NT2/D1 (cell line): ENCODE measurements around the gene GTF2A2.

ENCODE experiments used
- DNase-seq: peaks from one replicate; pipeline ENCODE4 v3.0.0-alpha.2; 2011; ENCODE audit warnings: low read depth, low spot score
- H3K27me3 ChIP-seq: 2 replicates; pipeline ENCODE4 v1.6.0; 2011; ENCODE audit warnings: mild to moderate bottlenecking; ENCODE audit not compliant: insufficient read length, insufficient read depth
- H3K36me3 ChIP-seq: 2 replicates; pipeline ENCODE4 v1.6.1; 2011; ENCODE audit warnings: mild to moderate bottlenecking, low read length, mixed read lengths; ENCODE audit not compliant: insufficient read depth, insufficient read length
- H3K4me1 ChIP-seq: 2 replicates; pipeline ENCODE4 v1.5.1; 2011; ENCODE audit not compliant: insufficient read depth, insufficient read length
- H3K4me3 ChIP-seq: 2 replicates; pipeline ENCODE4 v1.5.1; 2011; ENCODE audit warnings: low read depth; ENCODE audit not compliant: insufficient read length
- H3K9ac ChIP-seq: 2 replicates; pipeline ENCODE4 v1.6.0; 2011; ENCODE audit warnings: low read depth; ENCODE audit not compliant: insufficient read length
- H3K9me3 ChIP-seq: 2 replicates; pipeline ENCODE4 v1.5.1; 2011; ENCODE audit warnings: mild to moderate bottlenecking, low read length; ENCODE audit not compliant: insufficient read depth
- SUZ12 ChIP-seq: IDR thresholded peaks from 2 replicates; pipeline ENCODE4 v1.6.1; 2011; ENCODE audit not compliant: insufficient read length, insufficient read depth; ENCODE audit errors: extremely low read depth
- YY1 ChIP-seq: IDR thresholded peaks from 2 replicates; pipeline ENCODE4 v1.6.1; 2011; ENCODE audit not compliant: insufficient read length, insufficient read depth
- ZNF274 ChIP-seq: IDR thresholded peaks from 2 replicates; pipeline ENCODE4 v1.6.1; 2011; ENCODE audit warnings: mild to moderate bottlenecking, low read depth, low read length

Gene GTF2A2

GRCh38 chr15:59685737-59686297, 28.5 kb upstream of the GTF2A2 start:
- no peak overlapping the region for H3K4me3 ChIP-seq
- H3K27me3 ChIP-seq, result no peaks in the 10 kb centered on the region
- H3K9me3 ChIP-seq, result no peaks in the 10 kb centered on the region
- TF ChIP-seq SUZ12, result no peak
- TF ChIP-seq YY1, result no peak
- H3K4me1 ChIP-seq, result peaks cover 3% of the 10 kb centered on the region
- no peak overlapping the region for H3K9ac ChIP-seq
- no peak for DNase-seq
- peaks cover 40% of the 10 kb centered on the region for H3K36me3 ChIP-seq

GRCh38 chr15:59680870-59681269, 23.6 kb upstream of the GTF2A2 start:
- Histone ChIP-seq H3K9ac (no peak overlapping the region), H3K36me3 (peaks cover 71% of the 10 kb centered on the region), H3K9me3 (no peaks in the 10 kb centered on the region), H3K4me1 (no peaks in the 10 kb centered on the region), H3K4me3 (no peak overlapping the region), H3K27me3 (no peaks in the 10 kb centered on the region)
- DNase-seq, result no peak
- TF ChIP-seq YY1 (no peak), ZNF274 (no peak), SUZ12 (no peak)

- Histone ChIP-seq H3K9me3 (no peaks in the 10 kb centered on the region), H3K27me3 (no peaks in the 10 kb centered on the region), H3K36me3 (peaks cover 74% of the 10 kb centered on the region), H3K4me1 (no peaks in the 10 kb centered on the region), H3K9ac (no peak overlapping the region), H3K4me3 (no peak overlapping the region)
- TF ChIP-seq SUZ12, result no peak
- no peak for TF ChIP-seq ZNF274
- no peak for TF ChIP-seq YY1
- DNase-seq, result no peak
Observed at GRCh38 chr15:59680346-59680745, 23.0 kb upstream of the GTF2A2 start.

- DNase-seq, result no peak
Observed at GRCh38 chr15:59678620-59679019, 21.3 kb upstream of the GTF2A2 start.

GRCh38 chr15:59678172-59678571, 20.9 kb upstream of the GTF2A2 start:
- TF ChIP-seq YY1 (no peak), ZNF274 (no peak), SUZ12 (no peak)
- no peaks in the 10 kb centered on the region for H3K27me3 ChIP-seq
- DNase-seq, result no peak
- H3K4me1 ChIP-seq, result no peaks in the 10 kb centered on the region
- peaks cover 82% of the 10 kb centered on the region for H3K36me3 ChIP-seq
- no peak overlapping the region for H3K9ac ChIP-seq
- no peaks in the 10 kb centered on the region for H3K9me3 ChIP-seq
- H3K4me3 ChIP-seq, result no peak overlapping the region

More at GRCh38 chr15:59678620-59679019, 21.3 kb upstream of the GTF2A2 start:
- Histone ChIP-seq H3K4me3 (no peak overlapping the region), H3K4me1 (no peaks in the 10 kb centered on the region), H3K9me3 (no peaks in the 10 kb centered on the region), H3K27me3 (no peaks in the 10 kb centered on the region), H3K36me3 (peaks cover 78% of the 10 kb centered on the region), H3K9ac (no peak overlapping the region)
- TF ChIP-seq YY1 (no peak), ZNF274 (no peak)

- no peak overlapping the region for H3K9ac ChIP-seq
- H3K36me3 ChIP-seq, result peaks cover 90% of the 10 kb centered on the region
- no peak for DNase-seq
- H3K9me3 ChIP-seq, result no peaks in the 10 kb centered on the region
- TF ChIP-seq SUZ12 (no peak), ZNF274 (no peak), YY1 (no peak)
- no peaks in the 10 kb centered on the region for H3K4me1 ChIP-seq
- no peaks in the 10 kb centered on the region for H3K27me3 ChIP-seq
- H3K4me3 ChIP-seq, result no peak overlapping the region
Observed at GRCh38 chr15:59676565-59676964, 19.2 kb upstream of the GTF2A2 start.

GRCh38 chr15:59674361-59674877, 17.1 kb upstream of the GTF2A2 start:
- Histone ChIP-seq H3K9me3 (no peaks in the 10 kb centered on the region), H3K27me3 (no peaks in the 10 kb centered on the region), H3K36me3 (peaks cover 87% of the 10 kb centered on the region), H3K4me3 (no peak overlapping the region), H3K4me1 (no peaks in the 10 kb centered on the region), H3K9ac (no peak overlapping the region)
- TF ChIP-seq SUZ12 (no peak), YY1 (no peak), ZNF274 (no peak)
- DNase-seq, result no peak
